Measurements from ENCODE around the gene PTGER2. TPM values are rescaled to one million over a fixed set of nuclear protein-coding genes. Genes with fewer than 3 reads are reported as not detected.

Gene PTGER2
- total RNA-seq, 2 experiments from 2014 or later = 2.4 TPM

GRCh38 chr14:52307376-52307775 is 6.7 kb upstream of the PTGER2 start:
- no peaks in the 10 kb centered on the region for H3K36me3 Mint-ChIP-seq (ENCODE audit: low read depth)
- H3K27ac Mint-ChIP-seq = no peak overlapping the region
- intact Hi-C loops (cut with DNase I, micrococcal nuclease) = loop anchor here in 1 of 2 experiments (10.0 kb wide), 1 partner anchor 657 kb away; no protein-coding TSS in a partner anchor
- ATAC-seq (no peak), DNase-seq (no peak)
- peaks cover 23% of the 10 kb centered on the region for H3K4me1 Mint-ChIP-seq
- peaks cover 19% of the 10 kb centered on the region for H3K27me3 Mint-ChIP-seq
- ChIA-PET POLR2A (no interaction called here), CTCF (no interaction called here)
- H3K9me3 Mint-ChIP-seq (ENCODE audit: low read depth) = no peaks in the 10 kb centered on the region
- H3K4me3 Mint-ChIP-seq = no peak overlapping the region

- ATAC-seq (no peak), DNase-seq (no peak)
- Mint-ChIP-seq H3K36me3 (ENCODE audit: low read depth) (no peaks in the 10 kb centered on the region), H3K4me1 (peaks cover 23% of the 10 kb centered on the region), H3K27ac (no peak overlapping the region), H3K9me3 (ENCODE audit: low read depth) (no peaks in the 10 kb centered on the region), H3K4me3 (no peak overlapping the region), H3K27me3 (peaks cover 22% of the 10 kb centered on the region)
- POLR2A ChIA-PET = no interaction called here
- intact Hi-C loops (cut with DNase I, micrococcal nuclease) = loop anchor here in 1 of 2 experiments (10.0 kb wide), 1 partner anchor 657 kb away; no protein-coding TSS in a partner anchor
- CTCF ChIA-PET = no interaction called here
Measured at GRCh38 chr14:52307905-52308304, 6.2 kb upstream of the PTGER2 start.

- Mint-ChIP-seq H3K27ac (no peak overlapping the region), H3K4me3 (no peak overlapping the region), H3K4me1 (peaks cover 40% of the 10 kb centered on the region), H3K36me3 (ENCODE audit: low read depth) (no peaks in the 10 kb centered on the region), H3K27me3 (peaks cover 37% of the 10 kb centered on the region), H3K9me3 (ENCODE audit: low read depth) (no peaks in the 10 kb centered on the region)
- ATAC-seq (no peak), DNase-seq (no peak)
- intact Hi-C loops (cut with DNase I, micrococcal nuclease) = loop anchor here in 1 of 2 experiments (5.0 kb wide), 2 partner anchors 92 to 242 kb away; partner anchors contain the start of genes GPR137C and TXNDC16
- ChIA-PET POLR2A (no interaction called here), CTCF (interaction anchor here (1.6 to 2.7 kb wide), 2 partner anchors 8 to 10 kb away, joined by 8 to 11 read pairs; no protein-coding TSS in a partner anchor)
Measured at GRCh38 chr14:52310541-52310940, 3.6 kb upstream of the PTGER2 start.

- POLR2A ChIA-PET = interaction anchor here (0.9 kb wide), 1 partner anchor 8 kb away, joined by 3 read pairs; no protein-coding TSS in a partner anchor
- no peak for DNase-seq
- Mint-ChIP-seq H3K4me3 (peak overlapping the region; percentile 87), H3K27me3 (peaks cover 51% of the 10 kb centered on the region), H3K9me3 (ENCODE audit: low read depth) (no peaks in the 10 kb centered on the region), H3K36me3 (ENCODE audit: low read depth) (no peaks in the 10 kb centered on the region), H3K27ac (no peak overlapping the region), H3K4me1 (peaks cover 48% of the 10 kb centered on the region)
- no peak for ATAC-seq
- intact Hi-C loops (cut with DNase I, micrococcal nuclease) = loop anchor here in 1 of 2 experiments (5.0 kb wide), 2 partner anchors 89 to 239 kb away; partner anchors contain the start of genes GPR137C and TXNDC16
- CTCF ChIA-PET = no interaction called here
Measured at GRCh38 chr14:52312931-52313355, 1.2 kb upstream of the PTGER2 start.

- intact Hi-C loops (cut with DNase I, micrococcal nuclease) = loop anchor here in 1 of 2 experiments (5.0 kb wide), 2 partner anchors 89 to 239 kb away; partner anchors contain the start of genes GPR137C and TXNDC16
- H3K27me3 Mint-ChIP-seq = peaks cover 52% of the 10 kb centered on the region
- ATAC-seq = no peak
- H3K36me3 Mint-ChIP-seq (ENCODE audit: low read depth) = no peaks in the 10 kb centered on the region
- CTCF ChIA-PET = no interaction called here
- no peak overlapping the region for H3K27ac Mint-ChIP-seq
- H3K4me3 Mint-ChIP-seq = peak overlapping the region; percentile 87
- POLR2A ChIA-PET = interaction anchor here (0.9 kb wide), 1 partner anchor 9 kb away, joined by 3 read pairs; no protein-coding TSS in a partner anchor
- peaks cover 47% of the 10 kb centered on the region for H3K4me1 Mint-ChIP-seq
- no peak for DNase-seq
- no peaks in the 10 kb centered on the region for H3K9me3 Mint-ChIP-seq (ENCODE audit: low read depth)
Measured at GRCh38 chr14:52313462-52313861, 650 bp upstream of the PTGER2 start.

- ATAC-seq (peak; percentile 40), DNase-seq (peak; percentile 53)
- CTCF ChIA-PET = interaction anchor here (1.4 kb wide), 2 partner anchors 15 to 36 kb away, joined by 4 to 5 read pairs; no protein-coding TSS in a partner anchor
- intact Hi-C loops (cut with DNase I, micrococcal nuclease) = loop anchor here (1.0 to 5.0 kb wide), 4 partner anchors 11 to 238 kb away; partner anchors contain the start of genes GPR137C (in 1 of the 2) and TXNDC16 (in 1 of the 2)
- H3K4me3 Mint-ChIP-seq = peak overlapping the region; percentile 87
- peak overlapping the region; percentile 80 for H3K27ac Mint-ChIP-seq
- H3K9me3 Mint-ChIP-seq (ENCODE audit: low read depth) = no peaks in the 10 kb centered on the region
- POLR2A ChIA-PET = interaction anchor here (0.6 kb wide), 1 partner anchor 29 kb away, joined by 3 read pairs; no protein-coding TSS in a partner anchor
- H3K4me1 Mint-ChIP-seq = peaks cover 50% of the 10 kb centered on the region
- peaks cover 56% of the 10 kb centered on the region for H3K27me3 Mint-ChIP-seq
- H3K36me3 Mint-ChIP-seq (ENCODE audit: low read depth) = no peaks in the 10 kb centered on the region
Measured at GRCh38 chr14:52314595-52315354, 663 bp downstream of the PTGER2 start.

- ATAC-seq (no peak), DNase-seq (no peak)
- Mint-ChIP-seq H3K27me3 (peaks cover 53% of the 10 kb centered on the region), H3K27ac (peak overlapping the region; percentile 80), H3K4me1 (peaks cover 50% of the 10 kb centered on the region), H3K9me3 (ENCODE audit: low read depth) (no peaks in the 10 kb centered on the region), H3K4me3 (peak overlapping the region; percentile 87), H3K36me3 (ENCODE audit: low read depth) (no peaks in the 10 kb centered on the region)
- intact Hi-C loops (cut with DNase I, micrococcal nuclease) = loop anchor here in 1 of 2 experiments (1.0 to 5.0 kb wide), 2 partner anchors 10 to 37 kb away; no protein-coding TSS in a partner anchor
- ChIA-PET CTCF (interaction anchor here (1.4 kb wide), 2 partner anchors 15 to 35 kb away, joined by 4 to 5 read pairs; no protein-coding TSS in a partner anchor), POLR2A (no interaction called here)
Measured at GRCh38 chr14:52315355-52315718, 1.2 kb downstream of the PTGER2 start.

GRCh38 chr14:52318062-52318461 is 4.0 kb downstream of the PTGER2 start:
- intact Hi-C loops (cut with DNase I, micrococcal nuclease) = loop anchor here in 1 of 2 experiments (5.0 kb wide), 1 partner anchor 34 kb away; no protein-coding TSS in a partner anchor
- ChIA-PET POLR2A (no interaction called here), CTCF (interaction anchor here (0.9 to 1.9 kb wide), 4 partner anchors 8 to 143 kb away, joined by 3 to 11 read pairs (median 7); no protein-coding TSS in a partner anchor)
- DNase-seq (no peak), ATAC-seq (no peak)
- Mint-ChIP-seq H3K4me3 (peak overlapping the region; percentile 30), H3K36me3 (ENCODE audit: low read depth) (peaks cover 17% of the 10 kb centered on the region), H3K27ac (no peak overlapping the region), H3K9me3 (ENCODE audit: low read depth) (peaks cover 15% of the 10 kb centered on the region), H3K4me1 (peaks cover 37% of the 10 kb centered on the region), H3K27me3 (peaks cover 43% of the 10 kb centered on the region)

- DNase-seq (no peak), ATAC-seq (no peak)
- Mint-ChIP-seq H3K9me3 (ENCODE audit: low read depth) (peaks cover 17% of the 10 kb centered on the region), H3K27me3 (peaks cover 37% of the 10 kb centered on the region), H3K36me3 (ENCODE audit: low read depth) (peaks cover 21% of the 10 kb centered on the region), H3K27ac (no peak overlapping the region), H3K4me3 (no peak overlapping the region), H3K4me1 (peaks cover 33% of the 10 kb centered on the region)
- CTCF ChIA-PET = interaction anchor here (0.6 to 1.9 kb wide), 4 partner anchors 9 to 704 kb away, joined by 4 to 11 read pairs (median 9); no protein-coding TSS in a partner anchor
- POLR2A ChIA-PET = interaction anchor here (0.5 kb wide), 1 partner anchor 32 kb away, joined by 4 read pairs; no protein-coding TSS in a partner anchor
- intact Hi-C loops (cut with DNase I, micrococcal nuclease) = loop anchor here in 1 of 2 experiments (5.0 kb wide), 1 partner anchor 33 kb away; no protein-coding TSS in a partner anchor
Measured at GRCh38 chr14:52318826-52319645, 4.9 kb downstream of the PTGER2 start.

- Mint-ChIP-seq H3K36me3 (ENCODE audit: low read depth) (peaks cover 22% of the 10 kb centered on the region), H3K4me1 (peaks cover 36% of the 10 kb centered on the region), H3K27ac (no peak overlapping the region), H3K27me3 (peaks cover 31% of the 10 kb centered on the region), H3K4me3 (no peak overlapping the region), H3K9me3 (ENCODE audit: low read depth) (peaks cover 17% of the 10 kb centered on the region)
- DNase-seq (no peak), ATAC-seq (no peak)
- POLR2A ChIA-PET = no interaction called here
- intact Hi-C loops (cut with DNase I, micrococcal nuclease) = loop anchor here in 1 of 2 experiments (5.0 kb wide), 1 partner anchor 32 kb away; no protein-coding TSS in a partner anchor
- CTCF ChIA-PET = interaction anchor here (0.6 to 1.9 kb wide), 4 partner anchors 9 to 324 kb away, joined by 3 to 11 read pairs (median 5); no protein-coding TSS in a partner anchor
Measured at GRCh38 chr14:52319919-52320318, 5.8 kb downstream of the PTGER2 start.
